Hematopoietic multipotent progenitor cell treated with erythropoietin and hydrocortisone succinate and interleukin-3 and kit ligand, for 6 days (in vitro differentiated cells): ENCODE data around the gene CACNA1E.
"Not testable (repeated sequence)": the region's sequence is repeated elsewhere in the genome, so short reads cannot be mapped to it uniquely, and the experiment has no call there.

Source experiments
- DNase-seq: peaks from one replicate; pipeline ENCODE4 v3.0.0-alpha.2; 2015

CACNA1E gene

DNA sequence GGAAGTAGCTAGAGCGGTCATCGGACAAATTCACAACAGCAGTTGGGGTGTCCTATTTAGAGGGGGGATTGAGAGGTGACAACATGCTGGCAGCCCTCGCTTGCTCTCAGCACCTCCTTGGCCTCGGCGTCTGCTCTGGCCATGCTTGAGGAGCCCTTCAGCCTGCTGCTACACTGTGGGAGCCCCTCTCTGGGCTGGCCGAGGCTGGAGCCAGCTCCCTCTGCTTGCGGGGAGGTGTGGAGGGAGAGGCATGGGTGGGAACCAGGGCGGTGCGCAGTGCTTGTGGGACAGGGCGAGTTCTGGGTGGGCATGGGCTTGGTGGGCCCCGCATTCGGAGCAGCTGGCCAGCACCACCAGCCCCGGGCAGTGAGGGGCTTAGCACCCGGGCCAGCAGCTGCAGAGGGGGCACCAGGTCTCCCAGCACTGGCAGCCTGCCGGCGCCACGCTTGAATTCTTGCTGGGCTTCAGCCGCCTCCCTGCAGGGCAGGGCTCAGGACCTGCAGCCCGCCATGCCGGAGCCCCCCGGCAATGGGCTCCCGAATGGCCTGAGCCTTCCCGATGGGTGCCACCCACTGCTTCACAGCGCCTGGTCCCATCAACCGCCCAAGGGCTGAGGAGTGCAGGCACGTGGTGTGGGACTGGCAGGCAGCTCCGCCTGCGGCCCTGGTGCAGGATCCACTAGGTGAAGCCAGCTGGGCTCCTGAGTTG is 349.0 kb downstream of the CACNA1E start:
- not testable (repeated sequence) for DNase-seq

DNA sequence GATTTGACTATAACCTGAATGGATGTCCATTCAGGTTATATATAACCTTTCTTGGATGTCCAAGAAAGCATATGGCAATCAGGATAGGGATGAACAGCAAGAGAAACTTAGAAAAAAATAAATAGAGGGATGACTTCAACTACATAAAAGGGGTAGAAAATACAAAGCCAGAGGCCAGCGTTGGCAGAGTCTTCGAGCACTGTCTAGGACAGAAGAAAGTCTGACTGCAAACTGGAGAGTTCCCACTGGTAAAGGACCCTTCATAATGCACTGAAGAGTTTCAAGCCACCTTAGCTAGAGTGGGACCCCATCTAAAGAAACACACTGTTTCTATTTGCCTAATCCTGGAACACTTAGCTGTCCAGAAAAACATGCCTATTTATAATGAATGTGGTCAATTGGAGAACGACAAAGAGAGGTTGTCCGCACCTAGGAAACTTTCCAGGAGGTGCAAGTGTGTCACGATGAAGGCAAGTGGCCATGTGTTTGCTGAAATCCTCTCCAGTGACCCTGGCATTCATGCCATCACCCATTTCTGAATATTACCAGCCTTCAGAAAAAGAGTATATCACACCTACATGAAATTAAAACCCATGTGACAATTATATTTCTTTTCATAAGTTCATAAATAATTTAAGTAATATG is 362.8 kb downstream of the CACNA1E start:
- no peak for DNase-seq

DNA sequence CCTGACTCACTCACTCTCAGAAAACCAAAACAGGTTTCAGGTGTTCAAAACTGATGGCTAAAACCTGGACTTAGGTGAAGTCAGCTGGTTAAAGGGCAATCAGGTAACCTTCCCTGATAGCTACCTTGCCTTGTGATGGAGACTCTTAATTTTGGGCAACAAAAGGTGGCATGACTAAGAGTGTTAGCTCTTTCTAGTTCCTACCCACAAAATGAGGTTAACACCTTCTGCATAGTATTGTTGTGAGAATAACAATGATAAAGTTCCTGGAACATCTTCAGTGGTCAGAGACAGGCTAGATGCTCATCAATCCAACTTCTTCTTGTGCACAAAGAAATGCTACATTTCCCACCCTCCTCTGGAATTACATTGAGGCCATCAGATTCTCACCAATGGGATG is 363.4 kb downstream of the CACNA1E start:
- DNase-seq: no peak

DNA sequence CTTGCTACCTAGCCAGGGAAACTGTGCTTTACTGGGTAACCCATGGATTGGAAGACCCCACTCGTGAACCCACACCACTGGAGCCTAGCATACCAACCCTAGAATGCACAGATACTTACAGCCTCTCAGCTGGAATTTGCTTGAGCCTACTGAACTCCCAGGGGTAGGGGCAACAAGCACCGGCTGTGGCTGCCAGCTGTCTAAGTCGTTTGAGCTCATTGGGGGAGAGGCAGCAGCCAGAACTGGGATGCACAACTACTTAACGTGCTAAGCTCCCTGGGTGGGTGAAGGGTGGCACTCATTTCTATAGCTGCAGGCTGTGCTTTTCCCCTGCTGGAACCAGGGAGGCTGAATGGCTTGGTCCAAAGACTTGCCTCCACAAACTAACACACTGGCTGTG is 365.8 kb downstream of the CACNA1E start:
- no peak for DNase-seq

DNA sequence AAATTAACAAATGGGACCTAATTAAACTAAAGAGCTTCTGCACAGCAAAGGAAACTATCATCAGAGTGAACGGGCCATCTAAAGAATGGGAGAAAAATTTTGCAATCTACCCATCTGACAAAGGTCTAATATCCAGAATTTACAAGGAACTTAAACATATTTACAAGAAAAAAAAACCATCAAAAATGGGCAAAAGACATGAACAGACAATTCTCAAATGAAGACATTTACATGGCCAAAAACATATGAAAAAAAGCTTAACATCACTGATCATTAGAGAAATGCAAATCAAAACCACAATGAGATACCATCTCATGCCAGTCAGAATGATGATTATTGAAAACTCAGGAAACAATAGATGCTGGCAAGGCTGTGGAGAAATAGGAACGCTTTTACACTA is 370.9 kb downstream of the CACNA1E start:
- not testable (repeated sequence) for DNase-seq

DNA sequence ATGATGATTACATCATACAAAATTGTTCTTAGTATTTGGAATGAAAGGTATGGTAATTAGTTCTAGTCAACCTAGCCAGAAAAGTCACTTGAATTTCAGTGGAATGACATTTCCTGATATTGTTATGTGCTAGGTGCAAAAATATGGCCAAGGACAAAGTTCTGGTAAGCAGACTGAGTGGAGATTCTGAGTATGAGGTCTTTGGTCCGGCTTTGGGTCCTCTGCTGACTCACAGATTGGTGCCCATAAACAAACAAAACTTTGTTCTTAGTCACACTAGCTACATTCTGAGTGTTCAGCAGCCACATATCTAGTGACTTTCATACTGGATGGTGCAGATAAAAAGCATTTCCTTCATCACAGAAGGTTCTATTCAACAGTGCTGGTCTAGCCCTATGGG is 372.1 kb downstream of the CACNA1E start:
- DNase-seq: no peak
